ENCODE results near the gene RIT2.

Gene RIT2
- long read RNA-seq, partial matches to known transcripts: 0 of 2 reads
- long read RNA-seq, other reads (novel, unspliced or antisense): 2 of 2 reads

GRCh38 chr18:43115076-43115921, at the start of gene RIT2:
RIT2 (minus strand) TSS chr18:43115685.
- DNase-seq (ENCODE audit: low read depth in 1 of 2, low spot score in 1 of 2): no peak
- Histone ChIP-seq H3K4me3 (replicated peaks; ENCODE audit: insufficient read depth, low read length) (no peak within 1 kb of the TSS), H3K27ac (replicated peaks) (no peak within 1 kb of the TSS), H3K27me3 (ENCODE audit: insufficient read depth, poor library complexity, severe bottlenecking) (no peaks in the 10 kb centered on the region)
- TF ChIP-seq GABPA (IDR thresholded peaks at IDR 0.05; ENCODE audit: low read depth) (no peak), POLR2AphosphoS5 (IDR thresholded peaks at IDR 0.05; ENCODE audit: low read depth) (no peak), SPI1 (IDR thresholded peaks at IDR 0.05; ENCODE audit: borderline replicate concordance, low read depth) (no peak)
- TF ChIP-seq, protein P1, sequence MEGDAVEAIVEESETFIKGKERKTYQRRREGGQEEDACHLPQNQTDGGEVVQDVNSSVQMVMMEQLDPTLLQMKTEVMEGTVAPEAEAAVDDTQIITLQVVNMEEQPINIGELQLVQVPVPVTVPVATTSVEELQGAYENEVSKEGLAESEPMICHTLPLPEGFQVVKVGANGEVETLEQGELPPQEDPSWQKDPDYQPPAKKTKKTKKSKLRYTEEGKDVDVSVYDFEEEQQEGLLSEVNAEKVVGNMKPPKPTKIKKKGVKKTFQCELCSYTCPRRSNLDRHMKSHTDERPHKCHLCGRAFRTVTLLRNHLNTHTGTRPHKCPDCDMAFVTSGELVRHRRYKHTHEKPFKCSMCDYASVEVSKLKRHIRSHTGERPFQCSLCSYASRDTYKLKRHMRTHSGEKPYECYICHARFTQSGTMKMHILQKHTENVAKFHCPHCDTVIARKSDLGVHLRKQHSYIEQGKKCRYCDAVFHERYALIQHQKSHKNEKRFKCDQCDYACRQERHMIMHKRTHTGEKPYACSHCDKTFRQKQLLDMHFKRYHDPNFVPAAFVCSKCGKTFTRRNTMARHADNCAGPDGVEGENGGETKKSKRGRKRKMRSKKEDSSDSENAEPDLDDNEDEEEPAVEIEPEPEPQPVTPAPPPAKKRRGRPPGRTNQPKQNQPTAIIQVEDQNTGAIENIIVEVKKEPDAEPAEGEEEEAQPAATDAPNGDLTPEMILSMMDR (IDR thresholded peaks at IDR 0.05; ENCODE audit: insufficient read depth, low read length): no peak
- TF ChIP-seq, protein P2, sequence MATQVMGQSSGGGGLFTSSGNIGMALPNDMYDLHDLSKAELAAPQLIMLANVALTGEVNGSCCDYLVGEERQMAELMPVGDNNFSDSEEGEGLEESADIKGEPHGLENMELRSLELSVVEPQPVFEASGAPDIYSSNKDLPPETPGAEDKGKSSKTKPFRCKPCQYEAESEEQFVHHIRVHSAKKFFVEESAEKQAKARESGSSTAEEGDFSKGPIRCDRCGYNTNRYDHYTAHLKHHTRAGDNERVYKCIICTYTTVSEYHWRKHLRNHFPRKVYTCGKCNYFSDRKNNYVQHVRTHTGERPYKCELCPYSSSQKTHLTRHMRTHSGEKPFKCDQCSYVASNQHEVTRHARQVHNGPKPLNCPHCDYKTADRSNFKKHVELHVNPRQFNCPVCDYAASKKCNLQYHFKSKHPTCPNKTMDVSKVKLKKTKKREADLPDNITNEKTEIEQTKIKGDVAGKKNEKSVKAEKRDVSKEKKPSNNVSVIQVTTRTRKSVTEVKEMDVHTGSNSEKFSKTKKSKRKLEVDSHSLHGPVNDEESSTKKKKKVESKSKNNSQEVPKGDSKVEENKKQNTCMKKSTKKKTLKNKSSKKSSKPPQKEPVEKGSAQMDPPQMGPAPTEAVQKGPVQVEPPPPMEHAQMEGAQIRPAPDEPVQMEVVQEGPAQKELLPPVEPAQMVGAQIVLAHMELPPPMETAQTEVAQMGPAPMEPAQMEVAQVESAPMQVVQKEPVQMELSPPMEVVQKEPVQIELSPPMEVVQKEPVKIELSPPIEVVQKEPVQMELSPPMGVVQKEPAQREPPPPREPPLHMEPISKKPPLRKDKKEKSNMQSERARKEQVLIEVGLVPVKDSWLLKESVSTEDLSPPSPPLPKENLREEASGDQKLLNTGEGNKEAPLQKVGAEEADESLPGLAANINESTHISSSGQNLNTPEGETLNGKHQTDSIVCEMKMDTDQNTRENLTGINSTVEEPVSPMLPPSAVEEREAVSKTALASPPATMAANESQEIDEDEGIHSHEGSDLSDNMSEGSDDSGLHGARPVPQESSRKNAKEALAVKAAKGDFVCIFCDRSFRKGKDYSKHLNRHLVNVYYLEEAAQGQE (IDR thresholded peaks at IDR 0.05; ENCODE audit: insufficient replicate concordance, low read depth): no peak

- Histone ChIP-seq H3K27me3 (ENCODE audit: insufficient read depth, poor library complexity, severe bottlenecking) (no peaks in the 10 kb centered on the region), H3K4me3 (replicated peaks; ENCODE audit: insufficient read depth, low read length) (no peak overlapping the region), H3K27ac (replicated peaks) (no peak overlapping the region)
- TF ChIP-seq, protein P2 (IDR thresholded peaks at IDR 0.05; ENCODE audit: insufficient replicate concordance, low read depth): no peak
- no peak for TF ChIP-seq GABPA (IDR thresholded peaks at IDR 0.05; ENCODE audit: low read depth)
- TF ChIP-seq, protein P1 (IDR thresholded peaks at IDR 0.05; ENCODE audit: insufficient read depth, low read length): no peak
- TF ChIP-seq POLR2AphosphoS5 (IDR thresholded peaks at IDR 0.05; ENCODE audit: low read depth): no peak
- no peak for TF ChIP-seq SPI1 (IDR thresholded peaks at IDR 0.05; ENCODE audit: borderline replicate concordance, low read depth)
- no peak for DNase-seq (ENCODE audit: low read depth in 1 of 2, low spot score in 1 of 2)
Measured at GRCh38 chr18:43161528-43161927, 46.0 kb upstream of the RIT2 start.

DNA sequence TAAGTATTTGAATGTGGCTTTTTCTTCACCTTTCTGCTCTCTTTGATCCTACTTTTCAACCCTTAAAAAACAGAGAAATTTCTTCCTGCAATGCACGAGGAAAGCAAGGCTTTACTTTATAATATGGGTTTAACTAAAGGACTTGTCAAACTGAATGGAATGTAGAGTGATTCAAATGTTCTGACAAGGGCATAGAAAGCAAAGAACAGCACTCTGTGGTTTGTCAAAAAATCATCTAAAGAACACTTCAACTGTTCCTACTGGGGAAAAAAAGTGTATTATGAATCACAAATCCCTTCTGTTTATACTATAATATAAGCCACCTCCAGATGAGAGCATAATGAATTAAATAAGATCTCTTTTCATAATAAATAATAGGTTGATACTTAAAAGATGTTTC, 45.0 kb upstream of the RIT2 start:
- TF ChIP-seq, protein P2 (IDR thresholded peaks at IDR 0.05; ENCODE audit: insufficient replicate concordance, low read depth): no peak
- TF ChIP-seq, protein P1 (IDR thresholded peaks at IDR 0.05; ENCODE audit: insufficient read depth, low read length): no peak
- TF ChIP-seq SPI1 (IDR thresholded peaks at IDR 0.05; ENCODE audit: borderline replicate concordance, low read depth) (no peak), GABPA (IDR thresholded peaks at IDR 0.05; ENCODE audit: low read depth) (no peak), POLR2AphosphoS5 (IDR thresholded peaks at IDR 0.05; ENCODE audit: low read depth) (no peak)
- H3K4me3 ChIP-seq (replicated peaks; ENCODE audit: insufficient read depth, low read length): no peak overlapping the region
- no peak for DNase-seq (ENCODE audit: low read depth in 1 of 2, low spot score in 1 of 2)
- no peak overlapping the region for H3K27ac ChIP-seq (replicated peaks)
- no peaks in the 10 kb centered on the region for H3K27me3 ChIP-seq (ENCODE audit: insufficient read depth, poor library complexity, severe bottlenecking)

Data from HL-60 (cell line).